ENCODE data around the gene TCEAL5. TPM values are rescaled to one million over a fixed set of nuclear protein-coding genes. Genes with fewer than 3 reads are reported as not detected.
A peak's percentile ranks its signal among the peaks of the same experiment; 100 is the strongest.
"Not testable (repeated sequence)": the region's sequence is repeated elsewhere in the genome, so short reads cannot be mapped to it uniquely, and the experiment has no call there.

TCEAL5 gene
- total RNA-seq, 1 donor from 2014 or later: not detected

DNA sequence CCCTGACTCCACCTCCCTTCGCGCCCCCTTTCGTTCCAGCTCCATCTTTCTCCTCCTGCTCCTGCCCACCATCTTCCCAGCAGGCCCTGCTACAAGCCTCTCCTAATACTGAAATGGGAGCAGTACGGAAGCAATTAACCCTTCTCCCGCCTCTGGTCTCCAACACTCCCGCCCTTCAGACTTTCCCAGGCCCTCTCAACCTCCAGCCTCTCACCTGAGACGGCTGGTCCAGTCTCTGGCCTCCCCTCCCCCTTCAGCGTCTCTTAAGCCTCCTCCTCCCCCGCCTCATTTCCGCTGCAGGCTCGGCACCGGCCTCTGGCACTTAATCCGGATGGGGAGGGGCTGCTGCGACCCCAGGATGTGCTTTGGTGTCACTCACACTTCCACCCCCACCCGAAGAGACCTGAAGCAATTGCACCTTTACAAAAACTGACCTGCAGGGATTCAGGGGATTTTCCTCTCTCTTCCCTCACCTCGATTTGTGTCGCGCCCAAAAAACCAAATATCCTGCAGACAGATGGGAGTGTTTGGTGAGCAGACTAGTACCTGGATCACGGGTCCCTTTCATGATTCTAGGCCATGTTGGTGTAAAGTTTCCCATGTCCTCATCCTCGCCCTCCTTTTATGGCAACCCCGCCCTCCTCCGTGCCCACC lies 22.3 kb downstream of the TCEAL5 start:
- DNase-seq (ENCODE audit: low read depth): no peak
- peak overlapping the region; percentile 69 for H3K4me3 ChIP-seq (ENCODE audit: low read depth, low read length)
- TF ChIP-seq, protein P1, sequence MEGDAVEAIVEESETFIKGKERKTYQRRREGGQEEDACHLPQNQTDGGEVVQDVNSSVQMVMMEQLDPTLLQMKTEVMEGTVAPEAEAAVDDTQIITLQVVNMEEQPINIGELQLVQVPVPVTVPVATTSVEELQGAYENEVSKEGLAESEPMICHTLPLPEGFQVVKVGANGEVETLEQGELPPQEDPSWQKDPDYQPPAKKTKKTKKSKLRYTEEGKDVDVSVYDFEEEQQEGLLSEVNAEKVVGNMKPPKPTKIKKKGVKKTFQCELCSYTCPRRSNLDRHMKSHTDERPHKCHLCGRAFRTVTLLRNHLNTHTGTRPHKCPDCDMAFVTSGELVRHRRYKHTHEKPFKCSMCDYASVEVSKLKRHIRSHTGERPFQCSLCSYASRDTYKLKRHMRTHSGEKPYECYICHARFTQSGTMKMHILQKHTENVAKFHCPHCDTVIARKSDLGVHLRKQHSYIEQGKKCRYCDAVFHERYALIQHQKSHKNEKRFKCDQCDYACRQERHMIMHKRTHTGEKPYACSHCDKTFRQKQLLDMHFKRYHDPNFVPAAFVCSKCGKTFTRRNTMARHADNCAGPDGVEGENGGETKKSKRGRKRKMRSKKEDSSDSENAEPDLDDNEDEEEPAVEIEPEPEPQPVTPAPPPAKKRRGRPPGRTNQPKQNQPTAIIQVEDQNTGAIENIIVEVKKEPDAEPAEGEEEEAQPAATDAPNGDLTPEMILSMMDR (conservative IDR thresholded peaks at IDR 0.05; ENCODE audit: low read depth, low read length): no peak

DNA sequence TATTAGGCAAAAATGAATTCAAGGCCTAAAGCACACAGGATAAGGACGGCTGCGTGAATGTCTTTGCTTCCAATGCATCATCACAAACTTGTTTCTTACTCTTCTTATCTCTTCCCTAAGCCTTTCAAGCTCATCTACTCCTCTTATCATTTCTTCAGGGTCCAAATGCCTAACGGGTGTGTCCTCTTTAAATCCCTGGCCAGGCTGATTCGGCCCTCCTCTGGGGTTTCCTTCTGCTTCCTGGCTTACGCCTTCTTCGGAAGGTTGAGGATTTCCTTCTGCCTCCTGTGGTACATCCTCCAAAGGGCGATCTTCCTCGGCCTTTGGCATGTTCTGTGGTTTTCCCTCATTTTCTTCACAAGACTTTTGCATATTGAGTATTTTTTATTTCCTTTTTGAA lies 22.9 kb downstream of the TCEAL5 start:
- TF ChIP-seq, protein P1 (conservative IDR thresholded peaks at IDR 0.05; ENCODE audit: low read depth, low read length): no peak
- DNase-seq (ENCODE audit: low read depth): no peak

DNA sequence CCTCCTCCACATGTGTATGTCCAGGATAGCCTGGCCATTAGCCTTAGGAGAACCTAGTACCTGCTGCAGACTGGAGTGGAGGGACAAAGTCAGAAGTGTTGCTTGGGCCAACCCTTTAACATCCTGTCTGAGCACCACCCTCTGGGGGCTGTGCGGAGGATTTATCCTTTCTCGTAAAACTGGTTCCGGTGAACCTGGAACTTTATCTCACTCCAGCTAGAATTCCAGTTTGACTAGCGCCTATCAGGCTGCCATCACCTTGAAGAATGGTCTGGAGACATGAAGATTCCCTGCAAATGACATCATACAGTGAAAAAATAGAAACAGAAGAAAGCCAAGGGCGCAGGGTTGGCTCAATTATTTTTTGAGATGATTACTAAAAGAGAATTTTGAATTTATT lies 25.6 kb downstream of the TCEAL5 start:
- no peak overlapping the region for H3K4me3 ChIP-seq (ENCODE audit: low read depth, low read length)
- no peak for DNase-seq (ENCODE audit: low read depth)
- TF ChIP-seq, protein P1 (conservative IDR thresholded peaks at IDR 0.05; ENCODE audit: low read depth, low read length): no peak

More for the DNA sequence above, 22.9 kb downstream of the TCEAL5 start:
- peak overlapping the region; percentile 69 for H3K4me3 ChIP-seq (ENCODE audit: low read depth, low read length)

DNA sequence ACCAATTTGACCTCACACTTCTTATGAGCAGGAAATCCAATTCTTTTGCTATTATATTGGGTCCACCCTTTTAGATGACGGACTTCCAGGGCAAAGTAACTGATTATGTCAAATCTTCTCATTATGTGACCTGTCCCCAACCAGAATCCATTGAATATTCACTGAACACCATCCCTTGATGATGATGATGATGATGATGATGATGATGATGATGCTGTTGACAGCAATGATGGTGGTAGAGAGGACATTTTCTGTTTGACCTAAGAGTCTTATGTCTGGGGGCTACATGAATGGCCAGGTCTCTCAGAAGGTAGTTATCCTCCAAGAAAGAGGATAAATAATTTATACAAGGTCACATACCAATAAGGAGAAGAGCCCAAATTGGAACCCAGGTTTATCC lies 26.7 kb downstream of the TCEAL5 start:
- no peak for DNase-seq (ENCODE audit: low read depth)
- TF ChIP-seq, protein P1 (conservative IDR thresholded peaks at IDR 0.05; ENCODE audit: low read depth, low read length): no peak
- H3K4me3 ChIP-seq (ENCODE audit: low read depth, low read length): no peak overlapping the region

DNA sequence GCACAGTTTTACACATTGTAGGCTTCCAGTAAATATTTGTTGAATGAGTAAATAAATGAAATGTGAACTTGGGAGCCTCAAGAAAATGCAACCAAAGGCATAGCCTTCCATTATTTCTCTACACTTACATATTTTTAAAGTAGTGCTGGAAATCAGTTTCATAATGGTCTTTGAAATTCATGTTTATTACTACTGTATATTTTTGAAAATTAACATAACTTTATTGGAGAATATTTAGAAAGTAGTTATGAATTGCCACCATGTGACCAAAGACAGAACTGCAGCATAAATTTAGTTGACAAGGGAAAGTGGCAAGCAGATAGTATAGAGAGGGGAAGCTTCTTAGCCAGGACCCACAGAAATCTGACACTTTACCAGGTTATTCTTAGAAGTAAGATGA lies 28.0 kb downstream of the TCEAL5 start:
- no peak overlapping the region for H3K4me3 ChIP-seq (ENCODE audit: low read depth, low read length)
- TF ChIP-seq, protein P1 (conservative IDR thresholded peaks at IDR 0.05; ENCODE audit: low read depth, low read length): peak; percentile 47
- DNase-seq (ENCODE audit: low read depth): no peak

DNA sequence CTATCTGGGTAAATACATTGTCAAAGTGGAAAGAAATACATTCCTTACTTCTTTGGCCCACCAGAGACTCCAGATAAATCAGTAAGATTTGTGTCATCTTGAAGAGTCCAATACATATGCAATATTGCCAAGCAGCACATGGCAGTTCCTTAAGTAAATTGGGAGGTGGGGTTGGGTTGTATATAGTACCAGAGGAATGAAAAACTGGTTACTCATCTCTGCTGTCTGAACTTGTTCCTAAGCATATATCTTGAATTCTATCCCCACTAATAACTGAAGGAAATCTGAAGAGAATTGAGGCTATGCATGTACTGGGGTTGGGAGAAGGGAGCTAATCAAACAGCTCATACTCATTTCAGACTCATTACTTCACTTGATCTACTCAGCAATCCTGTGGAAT lies 36.4 kb downstream of the TCEAL5 start:
- no peak for DNase-seq (ENCODE audit: low read depth)
- H3K4me3 ChIP-seq (ENCODE audit: low read depth, low read length): no peak overlapping the region
- TF ChIP-seq, protein P1 (conservative IDR thresholded peaks at IDR 0.05; ENCODE audit: low read depth, low read length): no peak

DNA sequence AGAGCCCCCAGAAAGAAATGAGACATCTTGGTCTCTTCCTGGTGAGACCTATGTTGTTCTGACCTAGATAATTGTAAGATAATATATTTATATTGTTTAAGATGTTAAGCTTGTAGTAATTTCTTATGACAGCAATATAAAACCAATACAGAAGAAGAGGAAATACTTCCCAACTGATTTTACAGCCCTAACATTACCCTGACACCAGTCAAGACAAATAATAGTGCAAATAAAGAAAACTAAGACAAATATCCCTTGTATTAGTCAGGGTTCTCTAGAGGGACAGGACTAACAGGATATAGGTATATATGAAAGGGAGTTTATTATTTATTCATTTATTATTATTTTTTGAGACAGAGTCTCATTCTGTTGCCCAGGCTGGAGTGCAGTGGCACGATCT lies 40.3 kb downstream of the TCEAL5 start:
- DNase-seq (ENCODE audit: low read depth): no peak
- TF ChIP-seq, protein P1 (conservative IDR thresholded peaks at IDR 0.05; ENCODE audit: low read depth, low read length): no peak
- H3K4me3 ChIP-seq (ENCODE audit: low read depth, low read length): no peak overlapping the region

DNA sequence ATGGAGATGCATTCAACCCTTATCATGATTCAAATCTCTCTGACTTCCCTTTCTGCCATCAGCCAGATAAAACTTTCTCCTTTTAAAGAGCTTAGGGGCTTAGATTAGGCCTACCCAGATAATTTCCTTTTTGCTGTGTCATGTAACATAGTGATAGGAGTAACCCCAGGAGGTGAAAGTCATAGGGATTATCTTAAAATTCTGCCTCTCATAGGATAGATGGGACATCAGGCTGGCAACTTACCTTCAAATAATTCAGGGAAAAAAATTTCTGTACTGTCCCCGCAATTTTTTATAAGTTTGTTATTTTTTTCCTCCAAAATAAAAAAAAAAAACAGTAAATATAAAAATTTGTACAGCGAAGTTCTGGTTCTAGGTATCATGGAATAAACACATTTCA lies 40.9 kb downstream of the TCEAL5 start:
- not testable (repeated sequence) for DNase-seq (ENCODE audit: low read depth); H3K4me3 ChIP-seq (ENCODE audit: low read depth, low read length)
